Neural cell (in vitro differentiated cells): ENCODE measurements around the gene UGT1A4. TPM values are rescaled to one million over a fixed set of nuclear protein-coding genes. Genes with fewer than 3 reads are reported as not detected.

Experiments
- H2AFZ ChIP-seq: fragments of 200-600, 300-800 bp; sonication (generic), shearing (Covaris generic); 2 replicates; pipeline ENCODE4 v1.6.0; 2014; ENCODE audit warnings: low read depth, mild to moderate bottlenecking, antibody characterized with exemption, low read length, moderate library complexity
- H3F3A ChIP-seq: fragments of 200-600 bp; shearing (Covaris generic); 2 replicates; pipeline ENCODE4 v1.6.1; 2016; ENCODE audit warnings: mild to moderate bottlenecking, moderate library complexity, mixed read lengths, antibody characterized with exemption, low read length; ENCODE audit not compliant: insufficient read depth, poor library complexity, severe bottlenecking
- H3K27ac ChIP-seq: fragments of 200-600, 300-800 bp; sonication (generic), shearing (Covaris generic); 2 replicates; pipeline ENCODE4 v1.5.1; 2014; ENCODE audit warnings: mild to moderate bottlenecking, low read length, moderate library complexity
- H3K27me3 ChIP-seq: fragments of 300-800, 200-600 bp; sonication (generic), shearing (Covaris generic); 2 replicates; pipeline ENCODE4 v1.6.0; 2014; ENCODE audit warnings: mild to moderate bottlenecking, low read depth, low read length, moderate library complexity; ENCODE audit not compliant: insufficient read depth
- H3K36me3 ChIP-seq: fragments of 300-800, 200-600 bp; sonication (generic), shearing (Covaris generic); 2 replicates; pipeline ENCODE4 v1.5.1; 2014; ENCODE audit warnings: mild to moderate bottlenecking, antibody characterized with exemption, low read length, moderate library complexity; ENCODE audit not compliant: insufficient read depth
- H3K4me2 ChIP-seq: fragments of 300-800, 200-600 bp; sonication (generic), shearing (Covaris generic); 2 replicates; pipeline ENCODE4 v1.6.0; 2014; ENCODE audit warnings: mild to moderate bottlenecking, low read length
- H3K4me3 ChIP-seq: fragments of 300-800, 200-600 bp; sonication (generic), shearing (Covaris generic); 2 replicates; pipeline ENCODE4 v1.5.1; 2014; ENCODE audit warnings: mild to moderate bottlenecking, low read length, moderate library complexity
- H3K79me2 ChIP-seq: fragments of 200-600 bp; shearing (Covaris generic); replicated peaks from 2 replicates; pipeline ENCODE4 v1.6.0; 2014; ENCODE audit warnings: mild to moderate bottlenecking, low read length, moderate library complexity; ENCODE audit not compliant: insufficient read depth
- H3K9ac ChIP-seq: fragments of 300-800, 200-600 bp; sonication (generic), shearing (Covaris generic); 2 replicates; pipeline ENCODE4 v1.6.1; 2016; ENCODE audit warnings: mild to moderate bottlenecking, low read length, mixed read lengths
- H3K9me2 ChIP-seq: fragments of 200-600 bp; shearing (Covaris generic); 2 replicates; pipeline ENCODE4 v1.6.1; 2016; ENCODE audit warnings: mild to moderate bottlenecking, low read length, mixed read lengths; ENCODE audit not compliant: insufficient read depth
- H3K9me3 ChIP-seq: fragments of 200-600, 300-800 bp; sonication (generic), shearing (Covaris generic); 2 replicates; pipeline ENCODE4 v1.6.1; 2016; ENCODE audit warnings: mild to moderate bottlenecking, mixed run types, low read length, moderate library complexity, mixed read lengths
- H4K20me1 ChIP-seq: fragments of 200-600 bp; shearing (Covaris generic); 2 replicates; pipeline ENCODE4 v1.6.1; 2016; ENCODE audit warnings: mild to moderate bottlenecking, mixed run types; ENCODE audit not compliant: insufficient read depth
- EP300 ChIP-seq: fragments of 450-650 bp; conservative IDR thresholded peaks from 2 replicates; pipeline ENCODE4 v1.6.1; 2014; ENCODE audit warnings: antibody characterized with exemption, mild to moderate bottlenecking, moderate library complexity; ENCODE audit not compliant: poor library complexity, severe bottlenecking
- EZH2 ChIP-seq: fragments of 200-600, 300-800 bp; shearing (Covaris generic), sonication (generic); IDR thresholded peaks from 2 replicates; pipeline ENCODE4 v1.6.1; 2014; ENCODE audit warnings: antibody characterized with exemption, low read length, borderline replicate concordance, mild to moderate bottlenecking; ENCODE audit not compliant: insufficient read depth, poor library complexity, severe bottlenecking
- MXI1 ChIP-seq: fragments of 450-650 bp; conservative IDR thresholded peaks from 2 replicates; pipeline ENCODE4 v1.6.1; 2014; ENCODE audit warnings: antibody characterized with exemption, mild to moderate bottlenecking; ENCODE audit not compliant: poor library complexity, severe bottlenecking
- POLR2AphosphoS5 ChIP-seq: IDR thresholded peaks from 2 replicates; pipeline ENCODE4 v1.6.1; 2012
- RAD21 ChIP-seq: fragments of 450-650 bp; conservative IDR thresholded peaks from 2 replicates; pipeline ENCODE4 v1.6.1; 2014; ENCODE audit warnings: antibody characterized with exemption, mild to moderate bottlenecking, moderate library complexity
- REST ChIP-seq: IDR thresholded peaks from 2 replicates; pipeline ENCODE4 v1.6.1; 2012; ENCODE audit warnings: borderline replicate concordance
- SMC3 ChIP-seq: fragments of 450-650 bp; conservative IDR thresholded peaks from 2 replicates; pipeline ENCODE4 v1.6.1; 2014; ENCODE audit warnings: antibody characterized with exemption, mild to moderate bottlenecking, moderate library complexity; ENCODE audit not compliant: poor library complexity
- TAF1 ChIP-seq: IDR thresholded peaks from 2 replicates; pipeline ENCODE4 v1.6.1; 2012; ENCODE audit warnings: low read depth
- polyA plus RNA-seq: library from polyadenylated mRNA; depleted of rRNA; stranded (reverse); fragments of >200 nt; gene quantifications from 2 replicates; pipeline ENCODE4 v1.2.3, GENCODE V29; 2014
- TF ChIP-seq, protein P1 (sequence below): fragments of 450-650 bp; IDR thresholded peaks from 2 replicates; pipeline ENCODE4 v1.5.1; 2014; ENCODE audit warnings: antibody characterized with exemption, mild to moderate bottlenecking, moderate library complexity; ENCODE audit not compliant: poor library complexity, severe bottlenecking

Gene UGT1A4
- polyA plus RNA-seq, 1 donor from 2014 or later, result not detected

- H3K36me3 ChIP-seq, result no peaks in the 10 kb centered on the region
- TF ChIP-seq, protein P1, sequence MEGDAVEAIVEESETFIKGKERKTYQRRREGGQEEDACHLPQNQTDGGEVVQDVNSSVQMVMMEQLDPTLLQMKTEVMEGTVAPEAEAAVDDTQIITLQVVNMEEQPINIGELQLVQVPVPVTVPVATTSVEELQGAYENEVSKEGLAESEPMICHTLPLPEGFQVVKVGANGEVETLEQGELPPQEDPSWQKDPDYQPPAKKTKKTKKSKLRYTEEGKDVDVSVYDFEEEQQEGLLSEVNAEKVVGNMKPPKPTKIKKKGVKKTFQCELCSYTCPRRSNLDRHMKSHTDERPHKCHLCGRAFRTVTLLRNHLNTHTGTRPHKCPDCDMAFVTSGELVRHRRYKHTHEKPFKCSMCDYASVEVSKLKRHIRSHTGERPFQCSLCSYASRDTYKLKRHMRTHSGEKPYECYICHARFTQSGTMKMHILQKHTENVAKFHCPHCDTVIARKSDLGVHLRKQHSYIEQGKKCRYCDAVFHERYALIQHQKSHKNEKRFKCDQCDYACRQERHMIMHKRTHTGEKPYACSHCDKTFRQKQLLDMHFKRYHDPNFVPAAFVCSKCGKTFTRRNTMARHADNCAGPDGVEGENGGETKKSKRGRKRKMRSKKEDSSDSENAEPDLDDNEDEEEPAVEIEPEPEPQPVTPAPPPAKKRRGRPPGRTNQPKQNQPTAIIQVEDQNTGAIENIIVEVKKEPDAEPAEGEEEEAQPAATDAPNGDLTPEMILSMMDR, result no peak
- TF ChIP-seq REST, result no peak
- no peak for TF ChIP-seq SMC3
- no peak for TF ChIP-seq EP300
- TF ChIP-seq EZH2, result no peak
- no peak for TF ChIP-seq RAD21
- no peak overlapping the region for H3K4me2 ChIP-seq
- H3K27ac ChIP-seq, result no peak overlapping the region
- no peaks in the 10 kb centered on the region for H3K79me2 ChIP-seq
- no peaks in the 10 kb centered on the region for H3K9me3 ChIP-seq
- no peaks in the 10 kb centered on the region for H3K27me3 ChIP-seq
- no peaks in the 10 kb centered on the region for H4K20me1 ChIP-seq
- no peaks in the 10 kb centered on the region for H3F3A ChIP-seq
- no peak overlapping the region for H3K9ac ChIP-seq
- no peak overlapping the region for H3K4me3 ChIP-seq
- H3K9me2 ChIP-seq, result no peaks in the 10 kb centered on the region
- H2AFZ ChIP-seq, result no peak overlapping the region
These were observed 45.6 kb upstream of the UGT1A4 start for GRCh38 chr2:233672886-233673285.

DNA sequence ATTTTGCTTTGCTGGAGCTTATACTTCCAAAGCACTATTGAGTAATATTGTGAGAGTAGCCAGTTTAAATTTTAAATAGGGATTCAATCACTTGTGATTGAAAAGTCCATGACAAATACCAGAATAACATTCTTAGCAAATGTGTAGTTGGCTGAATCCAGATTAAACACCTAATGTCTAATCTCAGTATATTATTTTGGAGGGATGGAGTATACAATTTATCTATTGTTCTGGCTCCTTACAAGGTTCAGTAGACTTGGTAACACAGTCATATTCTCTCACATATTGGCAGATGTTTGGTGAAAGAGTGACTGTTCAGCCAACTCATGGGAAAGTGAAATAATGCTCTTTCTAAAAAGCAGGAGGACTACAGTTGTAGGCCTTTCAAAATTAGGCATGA lies 44.6 kb upstream of the UGT1A4 start:
- H3K9me3 ChIP-seq, result no peaks in the 10 kb centered on the region
- no peak overlapping the region for H2AFZ ChIP-seq
- no peak overlapping the region for H3K27ac ChIP-seq
- H3K9me2 ChIP-seq, result no peaks in the 10 kb centered on the region
- no peaks in the 10 kb centered on the region for H4K20me1 ChIP-seq
- no peak overlapping the region for H3K4me2 ChIP-seq
- H3K36me3 ChIP-seq, result no peaks in the 10 kb centered on the region
- no peaks in the 10 kb centered on the region for H3K27me3 ChIP-seq
- no peak overlapping the region for H3K4me3 ChIP-seq
- H3F3A ChIP-seq, result no peaks in the 10 kb centered on the region
- TF ChIP-seq EP300 (no peak), POLR2AphosphoS5 (no peak), RAD21 (no peak), TAF1 (no peak), MXI1 (no peak), EZH2 (no peak), SMC3 (no peak), REST (no peak)
- TF ChIP-seq, protein P1, result no peak
- H3K79me2 ChIP-seq, result no peaks in the 10 kb centered on the region
- H3K9ac ChIP-seq, result no peak overlapping the region
